Type B pancreatic cell (in vitro differentiated cells): ENCODE data around the gene EGFL8. TPM values are rescaled to one million over a fixed set of nuclear protein-coding genes. Genes with fewer than 3 reads are reported as not detected.
"Not testable (repeated sequence)": the region's sequence is repeated elsewhere in the genome, so short reads cannot be mapped to it uniquely, and the experiment has no call there.

Experiments used
- DNase-seq: peaks from one replicate; pipeline ENCODE4 v3.0.0; 2021; ENCODE audit warnings: mixed read lengths; ENCODE audit not compliant: unreplicated experiment; ENCODE audit errors: extremely low spot score
- H3K27ac Mint-ChIP-seq: 2 replicates; pipeline ENCODE4 v1.8.0; 2021; ENCODE audit warnings: mild to moderate bottlenecking, mixed read lengths
- H3K27me3 Mint-ChIP-seq: 2 replicates; pipeline ENCODE4 v1.8.0; 2021; ENCODE audit warnings: mixed read lengths
- H3K36me3 Mint-ChIP-seq: 2 replicates; pipeline ENCODE4 v1.8.0; 2021; ENCODE audit warnings: mixed read lengths
- H3K4me1 Mint-ChIP-seq: one replicate; pipeline ENCODE4 v1.8.0; 2021; ENCODE audit warnings: mixed read lengths; ENCODE audit not compliant: unreplicated experiment
- H3K4me3 Mint-ChIP-seq: 2 replicates; pipeline ENCODE4 v1.8.0; 2021; ENCODE audit warnings: mild to moderate bottlenecking, mixed read lengths
- H3K9me3 Mint-ChIP-seq: 2 replicates; pipeline ENCODE4 v1.8.0; 2021; ENCODE audit warnings: mixed read lengths
- CTCF ChIP-seq: fragments of 200-600 bp; sonication (generic); conservative IDR thresholded peaks from 2 replicates; pipeline ENCODE4 v1.5.0; 2021; ENCODE audit warnings: antibody characterized with exemption, mild to moderate bottlenecking
- total RNA-seq: library from RNA; stranded (reverse); gene quantifications from 2 replicates; pipeline ENCODE4 v1.2.1, GENCODE V29; 2021; ENCODE audit warnings: low replicate concordance

The EGFL8 gene
- total RNA-seq, 1 donor from 2014 or later = 35.8 TPM

- Mint-ChIP-seq H3K4me3 (no peak overlapping the region), H3K36me3 (no peaks in the 10 kb centered on the region), H3K9me3 (peaks cover 3% of the 10 kb centered on the region), H3K4me1 (peaks cover 14% of the 10 kb centered on the region), H3K27ac (no peak overlapping the region), H3K27me3 (peaks cover 16% of the 10 kb centered on the region)
- DNase-seq = no peak
- TF ChIP-seq CTCF = no peak
Observed at GRCh38 chr6:32133786-32134185, 30.6 kb upstream of the EGFL8 start.

GRCh38 chr6:32137454-32137853, 26.9 kb upstream of the EGFL8 start:
- H3K9me3 Mint-ChIP-seq = no peaks in the 10 kb centered on the region
- H3K4me1 Mint-ChIP-seq = no peaks in the 10 kb centered on the region
- no peak overlapping the region for H3K4me3 Mint-ChIP-seq
- no peak for DNase-seq
- H3K36me3 Mint-ChIP-seq = no peaks in the 10 kb centered on the region
- no peak overlapping the region for H3K27ac Mint-ChIP-seq
- TF ChIP-seq CTCF = no peak
- H3K27me3 Mint-ChIP-seq = peaks cover 13% of the 10 kb centered on the region

- H3K4me3 Mint-ChIP-seq = no peak overlapping the region
- H3K36me3 Mint-ChIP-seq = no peaks in the 10 kb centered on the region
- no peak for TF ChIP-seq CTCF
Observed at GRCh38 chr6:32139590-32139989, 24.8 kb upstream of the EGFL8 start.

GRCh38 chr6:32140420-32141046, 23.9 kb upstream of the EGFL8 start:
- no peak overlapping the region for H3K27ac Mint-ChIP-seq

More at GRCh38 chr6:32139590-32139989, 24.8 kb upstream of the EGFL8 start:
- H3K9me3 Mint-ChIP-seq = no peaks in the 10 kb centered on the region
- H3K4me1 Mint-ChIP-seq = no peaks in the 10 kb centered on the region
- H3K27ac Mint-ChIP-seq = no peak overlapping the region
- no peak for DNase-seq
- H3K27me3 Mint-ChIP-seq = peaks cover 8% of the 10 kb centered on the region

GRCh38 chr6:32144238-32144637, 20.2 kb upstream of the EGFL8 start:
- not testable (repeated sequence) for H3K4me3 Mint-ChIP-seq, H3K4me1 Mint-ChIP-seq, H3K9me3 Mint-ChIP-seq, DNase-seq, H3K27me3 Mint-ChIP-seq, H3K36me3 Mint-ChIP-seq
- H3K27ac Mint-ChIP-seq = peak overlapping the region; percentile 64

More at GRCh38 chr6:32140420-32141046, 23.9 kb upstream of the EGFL8 start:
- Mint-ChIP-seq H3K27me3 (peaks cover 4% of the 10 kb centered on the region), H3K4me3 (no peak overlapping the region), H3K4me1 (no peaks in the 10 kb centered on the region), H3K36me3 (no peaks in the 10 kb centered on the region), H3K9me3 (no peaks in the 10 kb centered on the region)
- DNase-seq = no peak
- no peak for TF ChIP-seq CTCF

GRCh38 chr6:32146287-32146686, 18.1 kb upstream of the EGFL8 start:
- TF ChIP-seq CTCF = no peak
- Mint-ChIP-seq H3K27me3 (peaks cover 16% of the 10 kb centered on the region), H3K9me3 (no peaks in the 10 kb centered on the region), H3K27ac (no peak overlapping the region), H3K4me3 (no peak overlapping the region), H3K4me1 (peaks cover 16% of the 10 kb centered on the region), H3K36me3 (no peaks in the 10 kb centered on the region)
- DNase-seq = no peak
